Lower leg skin (tissue), 3 donors: ENCODE data around the gene SHISA7.

Experiments
- CTCF ChIP-seq, 3 donors: fragments of 450-650 bp; IDR thresholded peaks; one replicate each; pipeline ENCODE4 v1.5.1; 2016; ENCODE audit warnings: antibody characterized with exemption in 3 of 3, mild to moderate bottlenecking in 3 of 3, moderate library complexity in 2 of 3
- POLR2A ChIP-seq, 2 donors: fragments of 450-650 bp; IDR thresholded peaks; one replicate each; pipeline ENCODE4 v1.6.1; 2016 to 2017; ENCODE audit warnings: antibody characterized with exemption in 2 of 2, mild to moderate bottlenecking in 1 of 2, moderate library complexity in 1 of 2

- TF ChIP-seq CTCF (IDR thresholded peaks at IDR 0.05) = no peak
- no peak for TF ChIP-seq POLR2A (IDR thresholded peaks at IDR 0.05)
Measured at GRCh38 chr19:55386493-55386971, 56.6 kb downstream of the SHISA7 start.
